ENCODE measurements around the gene SRSF9. TPM values are rescaled to one million over a fixed set of nuclear protein-coding genes. Genes with fewer than 3 reads are reported as not detected.

The SRSF9 gene
- total and polyA plus RNA-seq, 2 donors (not counting 1 experiment from before 2014, with no cell fraction given), result 96.3 to 157 TPM

DNA sequence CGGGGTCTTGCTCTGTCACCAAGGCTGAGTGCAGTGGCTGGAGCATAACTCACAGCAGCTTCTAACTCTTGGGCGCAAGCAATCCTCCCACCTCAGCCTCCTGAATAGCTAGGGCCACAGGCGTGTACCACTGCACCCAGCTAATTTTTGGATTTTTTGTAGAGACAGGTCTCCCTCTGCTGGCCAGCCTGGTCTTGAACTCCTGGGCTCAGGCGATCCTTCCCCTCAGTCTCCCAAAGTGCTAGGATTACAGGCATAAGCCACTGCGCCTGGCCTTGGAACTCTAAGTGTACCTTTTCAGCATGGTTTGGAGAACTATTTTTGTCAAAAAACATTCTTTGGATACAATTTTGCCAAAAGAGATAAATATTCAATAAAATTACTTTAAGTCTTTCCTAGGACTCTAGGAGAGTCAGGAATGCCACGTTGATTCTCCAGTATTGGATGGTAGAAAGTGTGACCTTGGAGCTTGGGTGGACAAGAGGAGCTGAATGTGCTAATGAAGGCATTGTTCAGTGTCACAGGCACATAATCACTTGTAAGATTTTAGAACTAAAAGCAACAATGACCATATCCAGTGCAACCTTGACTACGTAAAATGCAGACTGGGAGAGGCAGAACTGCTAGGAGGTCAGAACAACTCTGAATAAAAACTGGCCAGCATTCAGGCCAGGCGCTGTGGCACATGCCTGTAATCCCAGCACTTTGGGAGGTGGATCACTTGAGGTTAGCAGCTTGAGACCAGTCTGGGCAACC is 2.8 kb downstream of the SRSF9 start:
- Mint-ChIP-seq H3K4me3 (peak overlapping the region; percentile 40), H3K4me1 (peaks cover 33% of the 10 kb centered on the region), H3K9me3 (ENCODE audit: insufficient read depth) (no peaks in the 10 kb centered on the region), H3K27ac (no peak overlapping the region), H3K27me3 (no peaks in the 10 kb centered on the region)
- Histone ChIP-seq H3K4me1 (ENCODE audit: control insufficient read depth in 2 of 2, insufficient read depth in 2 of 2, low read length in 2 of 2) (peaks cover 20% of the 10 kb centered on the region in 2 donors), H3K27ac (ENCODE audit: low read length in 2 of 2) (no peak overlapping the region), H4K20me1 (ENCODE audit: control insufficient read depth, insufficient read depth, low read length, poor library complexity, severe bottlenecking) (peaks cover 69% of the 10 kb centered on the region), H3K27me3 (replicated peaks in 1 of 4; ENCODE audit: control extremely low read depth in 1 of 4, control insufficient read depth in 3 of 4, insufficient read depth in 4 of 4, low read length in 3 of 4) (no peaks in the 10 kb centered on the region), H3K4me3 (ENCODE audit: control extremely low read depth in 1 of 5, extremely low read depth in 1 of 5, insufficient read depth in 1 of 5, low read depth in 2 of 5, low read length in 4 of 5) (no peak overlapping the region), H3K9me3 (ENCODE audit: control extremely low read depth in 1 of 3, control insufficient read depth in 2 of 3, insufficient read depth in 1 of 3, low read length in 2 of 3) (no peaks in the 10 kb centered on the region), H3K9ac (ENCODE audit: low read length) (no peak overlapping the region), H3K36me3 (replicated peaks in 1 of 2; ENCODE audit: control extremely low read depth in 1 of 2, control insufficient read depth in 1 of 2, extremely low read depth in 1 of 2, insufficient read depth in 2 of 2, low read length in 1 of 2) (peaks cover 8 to 47% of the 10 kb centered on the region in 2 experiments), H3K79me2 (ENCODE audit: control insufficient read depth, insufficient read depth, low read length) (peaks cover 89% of the 10 kb centered on the region), H3K4me2 (replicated peaks; ENCODE audit: low read depth, low read length, poor library complexity, severe bottlenecking) (no peak overlapping the region), H2AFZ (ENCODE audit: insufficient read depth, low read depth, low read length, poor library complexity, severe bottlenecking) (no peak overlapping the region)
- ATAC-seq (ENCODE audit: low read depth) (no peak), DNase-seq (peak; percentile 59)
- intact Hi-C loops (cut with micrococcal nuclease), result loop anchor here (10.0 kb wide), 1 partner anchor 438 kb away; the partner anchor contains the start of gene SPPL3
- ChIA-PET CTCF (interaction anchor here (0.6 to 4.2 kb wide), 15 partner anchors 9 to 1454 kb away, joined by 3 to 39 read pairs (median 3); partner anchors contain the start of gene POP5), POLR2A (interaction anchor here (0.6 kb wide), 2 partner anchors 106 to 221 kb away, joined by 3 to 8 read pairs; no protein-coding TSS in a partner anchor)
- TF ChIP-seq, protein P1, sequence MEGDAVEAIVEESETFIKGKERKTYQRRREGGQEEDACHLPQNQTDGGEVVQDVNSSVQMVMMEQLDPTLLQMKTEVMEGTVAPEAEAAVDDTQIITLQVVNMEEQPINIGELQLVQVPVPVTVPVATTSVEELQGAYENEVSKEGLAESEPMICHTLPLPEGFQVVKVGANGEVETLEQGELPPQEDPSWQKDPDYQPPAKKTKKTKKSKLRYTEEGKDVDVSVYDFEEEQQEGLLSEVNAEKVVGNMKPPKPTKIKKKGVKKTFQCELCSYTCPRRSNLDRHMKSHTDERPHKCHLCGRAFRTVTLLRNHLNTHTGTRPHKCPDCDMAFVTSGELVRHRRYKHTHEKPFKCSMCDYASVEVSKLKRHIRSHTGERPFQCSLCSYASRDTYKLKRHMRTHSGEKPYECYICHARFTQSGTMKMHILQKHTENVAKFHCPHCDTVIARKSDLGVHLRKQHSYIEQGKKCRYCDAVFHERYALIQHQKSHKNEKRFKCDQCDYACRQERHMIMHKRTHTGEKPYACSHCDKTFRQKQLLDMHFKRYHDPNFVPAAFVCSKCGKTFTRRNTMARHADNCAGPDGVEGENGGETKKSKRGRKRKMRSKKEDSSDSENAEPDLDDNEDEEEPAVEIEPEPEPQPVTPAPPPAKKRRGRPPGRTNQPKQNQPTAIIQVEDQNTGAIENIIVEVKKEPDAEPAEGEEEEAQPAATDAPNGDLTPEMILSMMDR (IDR thresholded peaks at IDR 0.05), result peak; percentile 57
- no peak for TF ChIP-seq EZH2 (IDR thresholded peaks at IDR 0.05; ENCODE audit: borderline replicate concordance, insufficient read depth, low read depth, low read length, poor library complexity, severe bottlenecking)
- WGBS (ENCODE audit: insufficient coverage), result 75% methylated on average over 5 of the region's 8 CpGs

DNA sequence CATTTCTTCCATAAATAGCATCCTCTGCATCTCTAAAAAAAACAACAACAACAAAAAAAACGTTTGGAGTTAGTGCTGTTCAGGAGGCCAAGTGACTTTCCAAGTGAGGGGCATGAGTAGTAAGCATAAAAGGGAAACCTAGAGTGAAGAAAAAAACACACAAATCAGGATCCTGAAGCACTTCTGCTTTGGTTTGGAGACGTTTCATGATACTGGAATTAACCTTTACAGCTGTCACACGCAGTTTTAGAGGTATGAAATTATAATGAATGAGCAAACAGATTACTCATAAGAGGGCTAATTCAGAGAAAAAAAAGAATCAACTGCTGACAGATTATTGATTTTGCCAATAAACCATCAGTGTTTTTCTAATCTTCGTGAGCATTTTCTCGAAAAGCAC is 3.8 kb downstream of the SRSF9 start:
- POLR2A ChIA-PET, result interaction anchor here (0.6 kb wide), 1 partner anchor 220 kb away, joined by 8 read pairs; no protein-coding TSS in a partner anchor
- no peak for TF ChIP-seq EZH2 (IDR thresholded peaks at IDR 0.05; ENCODE audit: borderline replicate concordance, insufficient read depth, low read depth, low read length, poor library complexity, severe bottlenecking)
- TF ChIP-seq, protein P1 (IDR thresholded peaks at IDR 0.05), result no peak

More for the DNA sequence above, 3.8 kb downstream of the SRSF9 start:
- CTCF ChIA-PET, result interaction anchor here (0.6 to 4.2 kb wide), 7 partner anchors 8 to 1908 kb away, joined by 3 to 39 read pairs (median 4); partner anchors contain the start of gene POP5
- H3K9ac ChIP-seq (ENCODE audit: low read length), result no peak overlapping the region
- H3K4me2 ChIP-seq (replicated peaks; ENCODE audit: low read depth, low read length, poor library complexity, severe bottlenecking), result no peak overlapping the region
- DNase-seq, result no peak
- no peaks in the 10 kb centered on the region for H3K27me3 Mint-ChIP-seq
- no peaks in the 10 kb centered on the region for H3K27me3 ChIP-seq (replicated peaks in 1 of 4; ENCODE audit: control extremely low read depth in 1 of 4, control insufficient read depth in 3 of 4, insufficient read depth in 4 of 4, low read length in 3 of 4)
- no peak overlapping the region for H3K4me3 ChIP-seq (ENCODE audit: control extremely low read depth in 1 of 5, extremely low read depth in 1 of 5, insufficient read depth in 1 of 5, low read depth in 2 of 5, low read length in 4 of 5)
- H3K4me1 ChIP-seq (ENCODE audit: control insufficient read depth in 2 of 2, insufficient read depth in 2 of 2, low read length in 2 of 2), result peaks cover 20% of the 10 kb centered on the region in 2 donors
- peaks cover 33% of the 10 kb centered on the region for H3K4me1 Mint-ChIP-seq
- H4K20me1 ChIP-seq (ENCODE audit: control insufficient read depth, insufficient read depth, low read length, poor library complexity, severe bottlenecking), result peaks cover 75% of the 10 kb centered on the region
- intact Hi-C loops (cut with micrococcal nuclease), result loop anchor here (10.0 kb wide), 1 partner anchor 439 kb away; the partner anchor contains the start of gene SPPL3
- H3K27ac ChIP-seq (ENCODE audit: low read length in 2 of 2), result peak overlapping the region in 1 of 2 donors; percentile 24
- no peak for ATAC-seq (ENCODE audit: low read depth)
- WGBS (ENCODE audit: insufficient coverage), result no CpG with 5 or more reads among the region's 5 CpGs
- H3K9me3 Mint-ChIP-seq (ENCODE audit: insufficient read depth), result no peaks in the 10 kb centered on the region
- peak overlapping the region; percentile 20 for H3K27ac Mint-ChIP-seq
- no peaks in the 10 kb centered on the region for H3K9me3 ChIP-seq (ENCODE audit: control extremely low read depth in 1 of 3, control insufficient read depth in 2 of 3, insufficient read depth in 1 of 3, low read length in 2 of 3)
- no peak overlapping the region for H3K4me3 Mint-ChIP-seq
- H3K36me3 ChIP-seq (replicated peaks in 1 of 2; ENCODE audit: control extremely low read depth in 1 of 2, control insufficient read depth in 1 of 2, extremely low read depth in 1 of 2, insufficient read depth in 2 of 2, low read length in 1 of 2), result peaks cover 8 to 56% of the 10 kb centered on the region in 2 experiments
- peaks cover 85% of the 10 kb centered on the region for H3K79me2 ChIP-seq (ENCODE audit: control insufficient read depth, insufficient read depth, low read length)
- H2AFZ ChIP-seq (ENCODE audit: insufficient read depth, low read depth, low read length, poor library complexity, severe bottlenecking), result no peak overlapping the region
